Loucy (cell line): Measurements from ENCODE around the gene SERPINB1.

Source experiments
- EZH2phosphoT487 ChIP-seq: fragments of 200-600 bp; IDR thresholded peaks from 2 replicates; pipeline ENCODE4 v1.6.1; 2018; ENCODE audit warnings: antibody characterized with exemption, mild to moderate bottlenecking, moderate library complexity, borderline replicate concordance
- TF ChIP-seq, protein P1 (sequence below): fragments of 200-600 bp; sonication (generic); conservative IDR thresholded peaks from 2 replicates; pipeline ENCODE4 v1.5.1; 2014; ENCODE audit warnings: mild to moderate bottlenecking, antibody characterized with exemption, low read length

DNA sequence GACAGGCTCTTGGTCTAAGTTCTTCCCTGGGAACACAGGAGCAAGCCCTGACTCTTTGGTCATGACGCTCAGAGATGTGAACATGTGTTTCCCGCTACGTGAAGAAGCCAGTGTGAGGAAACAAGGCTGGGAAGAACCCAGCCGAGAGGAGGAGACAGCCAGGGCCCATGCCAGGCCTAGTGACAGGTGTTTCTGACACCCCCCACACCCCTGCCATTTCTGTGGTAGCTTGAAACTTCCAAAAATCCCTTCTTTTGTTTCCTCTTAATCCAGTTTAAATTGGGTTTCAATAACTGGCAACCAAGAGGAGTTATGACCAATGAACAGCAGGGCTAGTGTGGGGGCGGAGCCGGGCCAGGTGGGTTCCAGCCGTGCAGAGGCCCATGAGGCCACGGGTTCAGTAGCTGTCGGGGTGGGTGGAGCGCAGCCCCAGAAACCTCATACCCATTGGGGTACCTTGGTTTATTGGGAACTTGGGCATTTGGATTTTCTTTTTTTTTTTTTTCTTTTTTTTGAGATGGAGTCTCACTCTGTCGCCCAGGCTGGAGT, 43.0 kb downstream of the SERPINB1 start:
- TF ChIP-seq, protein P1, sequence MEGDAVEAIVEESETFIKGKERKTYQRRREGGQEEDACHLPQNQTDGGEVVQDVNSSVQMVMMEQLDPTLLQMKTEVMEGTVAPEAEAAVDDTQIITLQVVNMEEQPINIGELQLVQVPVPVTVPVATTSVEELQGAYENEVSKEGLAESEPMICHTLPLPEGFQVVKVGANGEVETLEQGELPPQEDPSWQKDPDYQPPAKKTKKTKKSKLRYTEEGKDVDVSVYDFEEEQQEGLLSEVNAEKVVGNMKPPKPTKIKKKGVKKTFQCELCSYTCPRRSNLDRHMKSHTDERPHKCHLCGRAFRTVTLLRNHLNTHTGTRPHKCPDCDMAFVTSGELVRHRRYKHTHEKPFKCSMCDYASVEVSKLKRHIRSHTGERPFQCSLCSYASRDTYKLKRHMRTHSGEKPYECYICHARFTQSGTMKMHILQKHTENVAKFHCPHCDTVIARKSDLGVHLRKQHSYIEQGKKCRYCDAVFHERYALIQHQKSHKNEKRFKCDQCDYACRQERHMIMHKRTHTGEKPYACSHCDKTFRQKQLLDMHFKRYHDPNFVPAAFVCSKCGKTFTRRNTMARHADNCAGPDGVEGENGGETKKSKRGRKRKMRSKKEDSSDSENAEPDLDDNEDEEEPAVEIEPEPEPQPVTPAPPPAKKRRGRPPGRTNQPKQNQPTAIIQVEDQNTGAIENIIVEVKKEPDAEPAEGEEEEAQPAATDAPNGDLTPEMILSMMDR: no peak
- no peak for TF ChIP-seq EZH2phosphoT487
